ENCODE measurements around the gene CITED4. TPM values are rescaled to one million over a fixed set of nuclear protein-coding genes. Genes with fewer than 3 reads are reported as not detected.

CITED4 gene, protein sequence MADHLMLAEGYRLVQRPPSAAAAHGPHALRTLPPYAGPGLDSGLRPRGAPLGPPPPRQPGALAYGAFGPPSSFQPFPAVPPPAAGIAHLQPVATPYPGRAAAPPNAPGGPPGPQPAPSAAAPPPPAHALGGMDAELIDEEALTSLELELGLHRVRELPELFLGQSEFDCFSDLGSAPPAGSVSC
- 5.9 and 10.1 TPM in 2 replicates for polyA plus RNA-seq (2012; rRNA removed)
- 6.7 and 10.0 TPM in 2 replicates for polyA plus RNA-seq (2012; cell fraction: cytosol; rRNA removed)
- polyA plus RNA-seq (2012; cell fraction: nucleus; rRNA removed), result 5.6 and 13.0 TPM in 2 replicates

DNA sequence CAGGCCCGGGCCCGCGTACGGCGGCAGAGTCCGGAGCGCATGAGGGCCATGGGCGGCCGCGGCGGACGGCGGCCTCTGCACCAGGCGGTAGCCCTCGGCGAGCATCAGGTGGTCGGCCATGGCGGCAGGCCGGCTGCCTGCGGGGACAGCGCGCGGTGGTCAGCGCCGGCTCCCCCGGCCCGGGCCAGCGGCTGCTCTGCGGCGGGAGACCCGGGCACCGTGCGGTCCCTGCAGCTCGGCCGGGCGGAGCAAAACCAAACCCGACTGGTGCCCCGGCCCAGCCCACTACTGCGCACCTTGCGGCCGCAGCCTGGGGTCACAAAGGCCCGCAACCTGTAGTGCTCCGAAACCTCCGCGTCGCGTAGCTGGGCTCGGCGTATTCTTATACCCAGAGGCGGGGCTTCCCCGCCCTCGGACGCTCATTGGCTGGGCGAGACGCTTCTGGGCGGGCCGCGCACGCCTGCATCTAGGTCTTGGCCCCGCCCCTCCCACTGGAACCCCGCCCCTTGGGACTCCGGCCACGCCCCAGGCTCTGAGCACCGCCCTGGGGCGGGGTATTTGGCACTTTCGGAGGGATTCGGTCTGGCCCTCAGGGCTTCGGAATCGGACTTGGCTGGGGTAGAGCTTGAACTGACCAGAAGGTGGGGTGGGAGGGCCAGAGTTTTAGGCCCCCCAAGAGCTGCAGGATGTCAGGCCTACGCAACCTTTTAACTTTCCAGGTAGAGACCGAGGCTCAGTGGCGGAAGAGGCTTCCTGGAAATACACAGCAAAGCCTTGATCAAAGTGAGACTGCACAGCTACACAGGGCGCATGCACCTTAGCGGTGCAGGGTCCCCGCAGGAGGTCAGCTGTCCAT lies at the start of gene CITED4:
CITED4 (minus strand) TSS at position 356 of the 856 bp plus-strand sequence; CDS start at position 120, 236 bp downstream.
- Histone ChIP-seq H3K79me2 (ENCODE audit: insufficient read depth) (no peaks in the 10 kb centered on the region), H4K20me1 (ENCODE audit: insufficient read depth) (no peaks in the 10 kb centered on the region), H3K27ac (ENCODE audit: low read depth in 2 of 2, low read length in 1 of 2) (no peak within 1 kb of the TSS; a peak in 1 of 4 replicates), H3K9me3 (no peaks in the 10 kb centered on the region), H3K4me2 (peak within 1 kb of the TSS; percentile 79), H3K9me2 (no peaks in the 10 kb centered on the region), H3K4me3 (ENCODE audit: low read depth in 2 of 2, low read length in 1 of 2) (peak within 1 kb of the TSS; percentile 62 to 68), H3K36me3 (replicated peaks in 1 of 2; ENCODE audit: control insufficient read depth in 1 of 2, insufficient read depth in 2 of 2, low read length in 1 of 2) (no peaks in the 10 kb centered on the region), H3F3A (replicated peaks; ENCODE audit: insufficient read depth) (peaks cover 14% of the 10 kb centered on the region), H3K9ac (peak within 1 kb of the TSS; percentile 59), H2AFZ (ENCODE audit: low read depth) (peak within 1 kb of the TSS; percentile 36; the same call in 1 of the 2 replicates), H3K4me1 (ENCODE audit: control insufficient read depth in 1 of 2, insufficient read depth in 2 of 2, low read depth in 1 of 2, low read length in 1 of 2) (peaks cover 0 to 11% of the 10 kb centered on the region in 2 experiments; a peak in 2 of 4 replicates), H3K27me3 (ENCODE audit: insufficient read depth) (no peaks in the 10 kb centered on the region)
- ChIA-PET POLR2A (interaction anchor here (0.6 to 1.3 kb wide), 5 partner anchors 11 to 117 kb away, joined by 3 to 6 read pairs (median 3); partner anchors contain the start of gene CTPS1), CTCF (interaction anchor here (0.7 to 17.4 kb wide), 7 partner anchors 9 to 330 kb away, joined by 3 to 339 read pairs (median 5); partner anchors contain the start of gene ZNF684)
- DNase-seq, result peak; percentile 98
- 50% methylated on average over 6 of the region's 75 CpGs for WGBS (ENCODE audit: low lambda C conversion rate)
- TF ChIP-seq FOXM1 (IDR thresholded peaks at IDR 0.05; ENCODE audit: low read depth) (no peak), GATA2 (CRISPR knock-in tag; IDR thresholded peaks at IDR 0.05) (no peak), YY1 (IDR thresholded peaks at IDR 0.05; ENCODE audit: low read depth) (no peak), RFX5 (IDR thresholded peaks at IDR 0.05; ENCODE audit: low read length) (0 out of 2 replicates have a peak, but pooled peaks have one; percentile 38), FOXJ3 (CRISPR knock-in tag; IDR thresholded peaks at IDR 0.05) (no peak), RAD21 (IDR thresholded peaks at IDR 0.05; ENCODE audit: low read length) (peak; percentile 43), ELF1 (IDR thresholded peaks at IDR 0.05) (no peak), TEAD4 (IDR thresholded peaks at IDR 0.05; ENCODE audit: borderline replicate concordance, insufficient read depth) (no peak), NRF1 (IDR thresholded peaks at IDR 0.05; ENCODE audit: low read depth, low read length) (peak; percentile 35; the same call in 1 of the 2 replicates), SIN3A (IDR thresholded peaks at IDR 0.05; ENCODE audit: borderline replicate concordance, low read depth, low read length) (0 out of 2 replicates have a peak, but pooled peaks have one; percentile 26), RCOR1 (IDR thresholded peaks at IDR 0.05; ENCODE audit: low read length) (no peak), CHD2 (IDR thresholded peaks at IDR 0.05; ENCODE audit: low read length, partially characterized antibody) (no peak), EP300 (IDR thresholded peaks at IDR 0.05; ENCODE audit: borderline replicate concordance in 1 of 2, low read depth in 1 of 2, low read length in 1 of 2) (no peak), TAF1 (IDR thresholded peaks at IDR 0.05; ENCODE audit: borderline replicate concordance, low read depth, low read length) (peak; percentile 90), NFIC (IDR thresholded peaks at IDR 0.05; ENCODE audit: borderline replicate concordance) (no peak), MXI1 (IDR thresholded peaks at IDR 0.05; ENCODE audit: low read depth, low read length) (0 out of 2 replicates have a peak, but pooled peaks have one; percentile 26), MEF2A (IDR thresholded peaks at IDR 0.05; ENCODE audit: borderline replicate concordance, low read depth) (no peak), JUND (IDR thresholded peaks at IDR 0.05) (no peak), POLR2AphosphoS5 (IDR thresholded peaks at IDR 0.05; ENCODE audit: low read depth, low read length) (peak; percentile 99), SMC3 (IDR thresholded peaks at IDR 0.05; ENCODE audit: low read depth, low read length) (peak; percentile 53), GABPA (IDR thresholded peaks at IDR 0.05; ENCODE audit: low read depth) (no peak)
- TF ChIP-seq, protein P1, sequence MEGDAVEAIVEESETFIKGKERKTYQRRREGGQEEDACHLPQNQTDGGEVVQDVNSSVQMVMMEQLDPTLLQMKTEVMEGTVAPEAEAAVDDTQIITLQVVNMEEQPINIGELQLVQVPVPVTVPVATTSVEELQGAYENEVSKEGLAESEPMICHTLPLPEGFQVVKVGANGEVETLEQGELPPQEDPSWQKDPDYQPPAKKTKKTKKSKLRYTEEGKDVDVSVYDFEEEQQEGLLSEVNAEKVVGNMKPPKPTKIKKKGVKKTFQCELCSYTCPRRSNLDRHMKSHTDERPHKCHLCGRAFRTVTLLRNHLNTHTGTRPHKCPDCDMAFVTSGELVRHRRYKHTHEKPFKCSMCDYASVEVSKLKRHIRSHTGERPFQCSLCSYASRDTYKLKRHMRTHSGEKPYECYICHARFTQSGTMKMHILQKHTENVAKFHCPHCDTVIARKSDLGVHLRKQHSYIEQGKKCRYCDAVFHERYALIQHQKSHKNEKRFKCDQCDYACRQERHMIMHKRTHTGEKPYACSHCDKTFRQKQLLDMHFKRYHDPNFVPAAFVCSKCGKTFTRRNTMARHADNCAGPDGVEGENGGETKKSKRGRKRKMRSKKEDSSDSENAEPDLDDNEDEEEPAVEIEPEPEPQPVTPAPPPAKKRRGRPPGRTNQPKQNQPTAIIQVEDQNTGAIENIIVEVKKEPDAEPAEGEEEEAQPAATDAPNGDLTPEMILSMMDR (IDR thresholded peaks at IDR 0.05), result peak; percentile 32; the same call in 1 of the 2 replicates
- TF ChIP-seq, protein P2, sequence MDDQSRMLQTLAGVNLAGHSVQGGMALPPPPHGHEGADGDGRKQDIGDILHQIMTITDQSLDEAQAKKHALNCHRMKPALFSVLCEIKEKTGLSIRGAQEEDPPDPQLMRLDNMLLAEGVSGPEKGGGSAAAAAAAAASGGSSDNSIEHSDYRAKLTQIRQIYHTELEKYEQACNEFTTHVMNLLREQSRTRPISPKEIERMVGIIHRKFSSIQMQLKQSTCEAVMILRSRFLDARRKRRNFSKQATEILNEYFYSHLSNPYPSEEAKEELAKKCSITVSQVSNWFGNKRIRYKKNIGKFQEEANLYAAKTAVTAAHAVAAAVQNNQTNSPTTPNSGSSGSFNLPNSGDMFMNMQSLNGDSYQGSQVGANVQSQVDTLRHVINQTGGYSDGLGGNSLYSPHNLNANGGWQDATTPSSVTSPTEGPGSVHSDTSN (IDR thresholded peaks at IDR 0.05), result no peak
- TF ChIP-seq, protein P3, sequence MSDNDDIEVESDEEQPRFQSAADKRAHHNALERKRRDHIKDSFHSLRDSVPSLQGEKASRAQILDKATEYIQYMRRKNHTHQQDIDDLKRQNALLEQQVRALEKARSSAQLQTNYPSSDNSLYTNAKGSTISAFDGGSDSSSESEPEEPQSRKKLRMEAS (IDR thresholded peaks at IDR 0.05; ENCODE audit: low read depth), result no peak
- TF ChIP-seq, protein P4, sequence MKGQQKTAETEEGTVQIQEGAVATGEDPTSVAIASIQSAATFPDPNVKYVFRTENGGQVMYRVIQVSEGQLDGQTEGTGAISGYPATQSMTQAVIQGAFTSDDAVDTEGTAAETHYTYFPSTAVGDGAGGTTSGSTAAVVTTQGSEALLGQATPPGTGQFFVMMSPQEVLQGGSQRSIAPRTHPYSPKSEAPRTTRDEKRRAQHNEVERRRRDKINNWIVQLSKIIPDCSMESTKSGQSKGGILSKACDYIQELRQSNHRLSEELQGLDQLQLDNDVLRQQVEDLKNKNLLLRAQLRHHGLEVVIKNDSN (IDR thresholded peaks at IDR 0.05; ENCODE audit: borderline replicate concordance, low read depth), result no peak
- TF ChIP-seq, protein P5, sequence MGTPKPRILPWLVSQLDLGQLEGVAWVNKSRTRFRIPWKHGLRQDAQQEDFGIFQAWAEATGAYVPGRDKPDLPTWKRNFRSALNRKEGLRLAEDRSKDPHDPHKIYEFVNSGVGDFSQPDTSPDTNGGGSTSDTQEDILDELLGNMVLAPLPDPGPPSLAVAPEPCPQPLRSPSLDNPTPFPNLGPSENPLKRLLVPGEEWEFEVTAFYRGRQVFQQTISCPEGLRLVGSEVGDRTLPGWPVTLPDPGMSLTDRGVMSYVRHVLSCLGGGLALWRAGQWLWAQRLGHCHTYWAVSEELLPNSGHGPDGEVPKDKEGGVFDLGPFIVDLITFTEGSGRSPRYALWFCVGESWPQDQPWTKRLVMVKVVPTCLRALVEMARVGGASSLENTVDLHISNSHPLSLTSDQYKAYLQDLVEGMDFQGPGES (IDR thresholded peaks at IDR 0.05; ENCODE audit: low read depth, low read length), result no peak
